Measurements from ENCODE around the gene IGSF9. TPM values are rescaled to one million over a fixed set of nuclear protein-coding genes. Genes with fewer than 3 reads are reported as not detected.

IGSF9 gene
- total and polyA plus RNA-seq, 4 donors: 0.14 to 21.3 (median 16.1) TPM

DNA sequence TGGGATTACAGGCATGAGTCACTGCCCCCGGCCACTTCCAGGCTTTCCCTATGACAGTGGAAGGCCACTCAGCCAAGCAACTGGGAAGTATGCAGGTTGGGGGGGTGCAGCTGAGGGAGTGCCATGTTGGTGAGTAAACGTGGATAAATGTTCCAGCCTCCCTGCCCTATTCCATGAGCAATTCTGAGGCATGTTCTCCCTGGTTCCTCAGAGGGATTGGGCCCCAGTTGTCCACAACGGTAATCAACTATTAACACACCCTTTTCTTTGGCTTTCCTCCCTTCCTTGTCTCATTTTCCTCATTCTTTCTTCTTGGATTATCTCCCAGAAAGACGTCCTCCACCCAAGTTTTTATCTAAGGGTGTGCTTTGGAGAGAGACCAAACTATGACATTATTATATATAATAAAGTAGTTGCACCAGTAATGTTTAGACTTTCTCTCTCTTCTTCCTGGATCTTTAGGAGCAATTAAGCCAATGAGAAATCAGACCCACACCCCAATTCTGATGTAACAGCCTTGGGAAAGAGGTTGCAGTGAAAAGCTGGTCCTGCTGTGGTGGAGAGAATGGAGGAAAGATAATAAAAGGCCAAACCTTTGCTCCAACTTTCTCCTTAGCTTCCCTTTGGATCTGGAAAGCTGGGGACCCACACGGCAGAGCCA is 15.4 kb upstream of the IGSF9 start:
- DNase-seq (ENCODE audit: low spot score): no peak
- Histone ChIP-seq H3K9me3 (ENCODE audit: control insufficient read depth in 4 of 4, low read length in 3 of 4) (no peaks in the 10 kb centered on the region), H3K27me3 (ENCODE audit: control insufficient read depth in 4 of 4, insufficient read depth in 4 of 4, low read length in 3 of 4) (no peaks in the 10 kb centered on the region), H3K36me3 (ENCODE audit: control insufficient read depth in 4 of 4, insufficient read depth in 3 of 4, low read depth in 1 of 4, low read length in 3 of 4) (no peaks in the 10 kb centered on the region), H3K4me1 (ENCODE audit: control insufficient read depth in 4 of 4, insufficient read depth in 4 of 4, low read length in 3 of 4) (peaks cover 0 to 5% (median 2%) of the 10 kb centered on the region in 4 donors), H3K27ac (ENCODE audit: low read depth in 1 of 2, low read length in 2 of 2) (no peak overlapping the region), H3K4me3 (ENCODE audit: low read depth in 1 of 3, low read length in 3 of 3) (no peak overlapping the region), H3K9ac (ENCODE audit: low read depth in 1 of 2, low read length in 2 of 2) (no peak overlapping the region)
- 70% methylated on average over 5 of the region's 5 CpGs for WGBS
- TF ChIP-seq RAD21 (IDR thresholded peaks at IDR 0.05): no peak
- no peak for TF ChIP-seq RXRA (IDR thresholded peaks at IDR 0.05)
- no peak for TF ChIP-seq SP1 (IDR thresholded peaks at IDR 0.05)
- no peak for TF ChIP-seq HNF4G (IDR thresholded peaks at IDR 0.05)
- TF ChIP-seq JUND (IDR thresholded peaks at IDR 0.05): no peak

DNA sequence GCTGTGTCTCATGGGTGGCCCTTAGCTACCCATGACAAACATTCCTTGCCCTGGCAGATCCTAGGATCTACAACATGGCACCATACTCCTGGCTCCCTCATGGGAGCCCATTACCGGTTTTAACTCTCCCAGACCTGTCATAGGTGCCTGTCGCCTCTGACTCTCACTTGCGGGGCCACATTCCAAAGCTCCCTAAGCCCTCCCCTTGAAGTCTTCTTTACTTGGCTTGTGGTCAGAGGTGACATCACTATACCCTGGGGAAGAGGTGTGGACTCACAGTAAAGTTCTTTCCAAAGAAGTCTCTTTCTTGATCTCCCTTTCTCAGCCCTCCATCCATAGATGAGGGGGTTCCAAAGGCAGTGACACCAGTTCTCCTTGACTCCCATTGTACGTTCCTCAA is 14.0 kb upstream of the IGSF9 start:
- 85% methylated on average over 4 of the region's 4 CpGs for WGBS
- DNase-seq (ENCODE audit: low spot score): no peak
- H3K36me3 ChIP-seq (ENCODE audit: control insufficient read depth in 4 of 4, insufficient read depth in 3 of 4, low read depth in 1 of 4, low read length in 3 of 4): no peaks in the 10 kb centered on the region
- H3K27me3 ChIP-seq (ENCODE audit: control insufficient read depth in 4 of 4, insufficient read depth in 4 of 4, low read length in 3 of 4): no peaks in the 10 kb centered on the region
- H3K27ac ChIP-seq (ENCODE audit: low read depth in 1 of 2, low read length in 2 of 2): no peak overlapping the region
- no peak overlapping the region for H3K4me3 ChIP-seq (ENCODE audit: low read depth in 1 of 3, low read length in 3 of 3)
- H3K9me3 ChIP-seq (ENCODE audit: control insufficient read depth in 4 of 4, low read length in 3 of 4): no peaks in the 10 kb centered on the region
- peaks cover 0 to 5% (median 2%) of the 10 kb centered on the region in 4 donors for H3K4me1 ChIP-seq (ENCODE audit: control insufficient read depth in 4 of 4, insufficient read depth in 4 of 4, low read length in 3 of 4)
- TF ChIP-seq, protein P1, sequence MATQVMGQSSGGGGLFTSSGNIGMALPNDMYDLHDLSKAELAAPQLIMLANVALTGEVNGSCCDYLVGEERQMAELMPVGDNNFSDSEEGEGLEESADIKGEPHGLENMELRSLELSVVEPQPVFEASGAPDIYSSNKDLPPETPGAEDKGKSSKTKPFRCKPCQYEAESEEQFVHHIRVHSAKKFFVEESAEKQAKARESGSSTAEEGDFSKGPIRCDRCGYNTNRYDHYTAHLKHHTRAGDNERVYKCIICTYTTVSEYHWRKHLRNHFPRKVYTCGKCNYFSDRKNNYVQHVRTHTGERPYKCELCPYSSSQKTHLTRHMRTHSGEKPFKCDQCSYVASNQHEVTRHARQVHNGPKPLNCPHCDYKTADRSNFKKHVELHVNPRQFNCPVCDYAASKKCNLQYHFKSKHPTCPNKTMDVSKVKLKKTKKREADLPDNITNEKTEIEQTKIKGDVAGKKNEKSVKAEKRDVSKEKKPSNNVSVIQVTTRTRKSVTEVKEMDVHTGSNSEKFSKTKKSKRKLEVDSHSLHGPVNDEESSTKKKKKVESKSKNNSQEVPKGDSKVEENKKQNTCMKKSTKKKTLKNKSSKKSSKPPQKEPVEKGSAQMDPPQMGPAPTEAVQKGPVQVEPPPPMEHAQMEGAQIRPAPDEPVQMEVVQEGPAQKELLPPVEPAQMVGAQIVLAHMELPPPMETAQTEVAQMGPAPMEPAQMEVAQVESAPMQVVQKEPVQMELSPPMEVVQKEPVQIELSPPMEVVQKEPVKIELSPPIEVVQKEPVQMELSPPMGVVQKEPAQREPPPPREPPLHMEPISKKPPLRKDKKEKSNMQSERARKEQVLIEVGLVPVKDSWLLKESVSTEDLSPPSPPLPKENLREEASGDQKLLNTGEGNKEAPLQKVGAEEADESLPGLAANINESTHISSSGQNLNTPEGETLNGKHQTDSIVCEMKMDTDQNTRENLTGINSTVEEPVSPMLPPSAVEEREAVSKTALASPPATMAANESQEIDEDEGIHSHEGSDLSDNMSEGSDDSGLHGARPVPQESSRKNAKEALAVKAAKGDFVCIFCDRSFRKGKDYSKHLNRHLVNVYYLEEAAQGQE (IDR thresholded peaks at IDR 0.05): no peak
- TF ChIP-seq FOXA1 (IDR thresholded peaks at IDR 0.05) (no peak), EGR1 (IDR thresholded peaks at IDR 0.05; ENCODE audit: low read depth in 2 of 2) (no peak), HNF4G (IDR thresholded peaks at IDR 0.05) (no peak), ZBTB33 (IDR thresholded peaks at IDR 0.05) (no peak), GABPA (IDR thresholded peaks at IDR 0.05 in 1 of 2, conservative IDR thresholded peaks at IDR 0.05 in 1 of 2) (no peak), NR2F2 (IDR thresholded peaks at IDR 0.05) (no peak), JUND (IDR thresholded peaks at IDR 0.05) (no peak), FOXA2 (IDR thresholded peaks at IDR 0.05) (no peak), RAD21 (IDR thresholded peaks at IDR 0.05) (no peak), YY1 (IDR thresholded peaks at IDR 0.05) (no peak), HNF4A (conservative IDR thresholded peaks at IDR 0.05) (no peak)
- TF ChIP-seq, protein P2, sequence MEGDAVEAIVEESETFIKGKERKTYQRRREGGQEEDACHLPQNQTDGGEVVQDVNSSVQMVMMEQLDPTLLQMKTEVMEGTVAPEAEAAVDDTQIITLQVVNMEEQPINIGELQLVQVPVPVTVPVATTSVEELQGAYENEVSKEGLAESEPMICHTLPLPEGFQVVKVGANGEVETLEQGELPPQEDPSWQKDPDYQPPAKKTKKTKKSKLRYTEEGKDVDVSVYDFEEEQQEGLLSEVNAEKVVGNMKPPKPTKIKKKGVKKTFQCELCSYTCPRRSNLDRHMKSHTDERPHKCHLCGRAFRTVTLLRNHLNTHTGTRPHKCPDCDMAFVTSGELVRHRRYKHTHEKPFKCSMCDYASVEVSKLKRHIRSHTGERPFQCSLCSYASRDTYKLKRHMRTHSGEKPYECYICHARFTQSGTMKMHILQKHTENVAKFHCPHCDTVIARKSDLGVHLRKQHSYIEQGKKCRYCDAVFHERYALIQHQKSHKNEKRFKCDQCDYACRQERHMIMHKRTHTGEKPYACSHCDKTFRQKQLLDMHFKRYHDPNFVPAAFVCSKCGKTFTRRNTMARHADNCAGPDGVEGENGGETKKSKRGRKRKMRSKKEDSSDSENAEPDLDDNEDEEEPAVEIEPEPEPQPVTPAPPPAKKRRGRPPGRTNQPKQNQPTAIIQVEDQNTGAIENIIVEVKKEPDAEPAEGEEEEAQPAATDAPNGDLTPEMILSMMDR (IDR thresholded peaks at IDR 0.05; ENCODE audit: low read depth, low read length, missing input control): no peak
- TF ChIP-seq, protein P3, sequence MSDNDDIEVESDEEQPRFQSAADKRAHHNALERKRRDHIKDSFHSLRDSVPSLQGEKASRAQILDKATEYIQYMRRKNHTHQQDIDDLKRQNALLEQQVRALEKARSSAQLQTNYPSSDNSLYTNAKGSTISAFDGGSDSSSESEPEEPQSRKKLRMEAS (IDR thresholded peaks at IDR 0.05): no peak
- no peak overlapping the region for H3K9ac ChIP-seq (ENCODE audit: low read depth in 1 of 2, low read length in 2 of 2)
